ENCODE measurements around the gene PSPC1. TPM values are rescaled to one million over a fixed set of nuclear protein-coding genes. Genes with fewer than 3 reads are reported as not detected.
"Not testable (repeated sequence)": the region's sequence is repeated elsewhere in the genome, so short reads cannot be mapped to it uniquely, and the experiment has no call there.

The PSPC1 gene
- total and polyA plus RNA-seq, 8 donors: 19.2 to 256 (median 79.3) TPM

- TF ChIP-seq POLR2A (IDR thresholded peaks at IDR 0.05) (no peak), CTCF (IDR thresholded peaks at IDR 0.05) (no peak), EP300 (IDR thresholded peaks at IDR 0.05) (no peak), POLR2AphosphoS5 (IDR thresholded peaks at IDR 0.05) (no peak)
These were observed 87.3 kb downstream of the PSPC1 start for GRCh38 chr13:19695428-19695827.

GRCh38 chr13:19691447-19691846, 91.3 kb downstream of the PSPC1 start:
- intact Hi-C loops (cut with DNase I; ENCODE audit: low total_unique reads); H3K27ac ChIP-seq; DNase-seq; H3K4me1 ChIP-seq; H3K27me3 ChIP-seq; H3K9me3 ChIP-seq; H3K4me3 ChIP-seq: not testable (repeated sequence)
- H3K36me3 ChIP-seq: peaks cover 0 to 17% (median 13%) of the 10 kb centered on the region in 4 donors
- 91 to 98% (median 95%) methylated on average over 8 of the region's 8 CpGs for WGBS, 5 donors

More at GRCh38 chr13:19695428-19695827, 87.3 kb downstream of the PSPC1 start:
- H3K27me3 ChIP-seq: no peaks in the 10 kb centered on the region
- H3K4me3 ChIP-seq: no peak overlapping the region
- WGBS, 5 donors: 69 to 90% (median 84%) methylated on average over 1 of the region's 1 CpG
- no peaks in the 10 kb centered on the region for H3K4me1 ChIP-seq
- peaks cover 0 to 13% (median 7%) of the 10 kb centered on the region in 4 donors for H3K36me3 ChIP-seq
- H3K9me3 ChIP-seq: no peaks in the 10 kb centered on the region
- H3K27ac ChIP-seq: no peak overlapping the region
- DNase-seq: no peak
- intact Hi-C loops (cut with DNase I; ENCODE audit: low total_unique reads): no loop called here

- Histone ChIP-seq H3K4me1 (peaks cover 0 to 14% (median 3%) of the 10 kb centered on the region in 4 donors), H3K4me3 (no peak overlapping the region), H3K36me3 (peaks cover 0 to 11% (median 5%) of the 10 kb centered on the region in 4 donors), H3K9me3 (no peaks in the 10 kb centered on the region), H3K27ac (peak overlapping the region in 1 of 5 donors; percentile 23), H3K27me3 (no peaks in the 10 kb centered on the region)
- TF ChIP-seq POLR2A (IDR thresholded peaks at IDR 0.05): no peak
- DNase-seq: no peak
- intact Hi-C loops (cut with DNase I; ENCODE audit: low total_unique reads): no loop called here
These were observed 97.3 kb downstream of the PSPC1 start for GRCh38 chr13:19685437-19685836.

DNA sequence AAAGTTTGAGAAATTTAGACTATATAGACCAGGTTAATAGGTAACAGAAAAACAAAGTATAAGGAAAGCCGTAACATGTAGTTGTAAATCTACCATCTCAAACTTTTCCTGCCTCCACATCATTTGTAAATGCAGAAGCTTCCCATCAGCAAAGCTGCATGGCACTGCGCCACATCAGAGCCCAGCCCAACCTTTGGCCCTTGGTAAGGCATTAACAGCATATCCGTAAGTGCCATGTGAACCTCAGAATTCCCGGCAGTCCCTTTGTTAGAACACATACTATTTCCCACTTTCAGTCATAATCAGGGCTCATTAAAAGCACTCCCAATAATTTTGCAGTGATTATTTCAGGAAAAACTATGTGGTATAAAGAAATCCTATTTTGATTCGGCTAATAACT, 97.7 kb downstream of the PSPC1 start:
- Histone ChIP-seq H3K9me3 (no peaks in the 10 kb centered on the region), H3K4me1 (peaks cover 0 to 14% (median 3%) of the 10 kb centered on the region in 4 donors), H3K36me3 (peaks cover 0 to 8% (median 5%) of the 10 kb centered on the region in 4 donors), H3K27me3 (no peaks in the 10 kb centered on the region), H3K4me3 (no peak overlapping the region), H3K27ac (peak overlapping the region in 1 of 5 donors; percentile 23)
- intact Hi-C loops (cut with DNase I; ENCODE audit: low total_unique reads): no loop called here
- DNase-seq: peak; percentile 41 to 55
- 29 to 45% (median 32%) methylated on average over 5 of the region's 5 CpGs for WGBS, 5 donors
- TF ChIP-seq EP300 (IDR thresholded peaks at IDR 0.05): no peak
- peak in 1 of 3 donors; percentile 10 for TF ChIP-seq POLR2AphosphoS5 (IDR thresholded peaks at IDR 0.05)

DNA sequence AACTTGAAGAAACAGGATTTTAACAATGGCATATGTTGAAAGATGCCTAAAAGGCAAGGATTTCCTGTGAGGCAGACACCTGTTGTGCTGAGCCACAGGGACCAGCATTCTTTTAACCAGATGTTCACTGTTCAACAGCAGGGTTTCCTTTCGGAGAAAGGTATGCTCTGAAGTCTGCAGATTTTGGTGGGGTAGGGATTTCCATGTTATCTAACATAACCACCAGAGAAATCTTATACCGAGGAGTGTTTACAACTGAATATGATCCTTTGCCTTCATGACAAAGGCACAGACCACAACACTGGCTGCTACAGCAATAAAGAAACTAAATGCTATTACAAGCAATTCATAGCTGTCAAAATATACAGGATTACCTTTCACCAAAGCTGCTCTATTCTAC, 101.2 kb downstream of the PSPC1 start:
- Histone ChIP-seq H3K27me3 (no peaks in the 10 kb centered on the region), H3K27ac (no peak overlapping the region), H3K36me3 (peaks cover 8 to 26% (median 12%) of the 10 kb centered on the region in 4 donors), H3K4me3 (no peak overlapping the region), H3K4me1 (peaks cover 0 to 14% (median 3%) of the 10 kb centered on the region in 4 donors), H3K9me3 (no peaks in the 10 kb centered on the region)
- TF ChIP-seq EP300 (IDR thresholded peaks at IDR 0.05) (no peak), POLR2AphosphoS5 (IDR thresholded peaks at IDR 0.05) (no peak), CTCF (IDR thresholded peaks at IDR 0.05) (no peak), POLR2A (IDR thresholded peaks at IDR 0.05) (no peak)
- no peak for DNase-seq
- WGBS, 5 donors: 75 to 86% (median 82%) methylated on average over 2 of the region's 2 CpGs
- intact Hi-C loops (cut with DNase I; ENCODE audit: low total_unique reads): no loop called here

GRCh38 chr13:19680751-19681150, 102.0 kb downstream of the PSPC1 start:
- Histone ChIP-seq H3K27ac (no peak overlapping the region), H3K9me3 (no peaks in the 10 kb centered on the region), H3K27me3 (no peaks in the 10 kb centered on the region), H3K36me3 (peaks cover 8 to 33% (median 19%) of the 10 kb centered on the region in 4 donors), H3K4me1 (peaks cover 0 to 13% (median 3%) of the 10 kb centered on the region in 4 donors), H3K4me3 (no peak overlapping the region)
- no peak for TF ChIP-seq POLR2AphosphoS5 (IDR thresholded peaks at IDR 0.05)
- TF ChIP-seq POLR2A (IDR thresholded peaks at IDR 0.05): no peak
- no peak for TF ChIP-seq CTCF (IDR thresholded peaks at IDR 0.05)
- 73 to 96% (median 88%) methylated on average over 7 of the region's 7 CpGs for WGBS, 5 donors
- intact Hi-C loops (cut with DNase I; ENCODE audit: low total_unique reads): no loop called here
- no peak for DNase-seq

Data from stomach (tissue), 9 donors.